ENCODE results near the gene HECA.
"Not testable (repeated sequence)": the region's sequence is repeated elsewhere in the genome, so short reads cannot be mapped to it uniquely, and the experiment has no call there.

The HECA gene

GRCh38 chr6:139133262-139134063, 1.4 kb upstream of the HECA start:
- no peak for DNase-seq
- in situ Hi-C loops (cut with MboI; ENCODE audit: low pct_unique_long_range_greater_than_20kb, low sequenced_read_pairs), result loop anchor here (25.0 kb wide), 1 partner anchor 229 kb away; the partner anchor contains the start of gene CITED2

DNA sequence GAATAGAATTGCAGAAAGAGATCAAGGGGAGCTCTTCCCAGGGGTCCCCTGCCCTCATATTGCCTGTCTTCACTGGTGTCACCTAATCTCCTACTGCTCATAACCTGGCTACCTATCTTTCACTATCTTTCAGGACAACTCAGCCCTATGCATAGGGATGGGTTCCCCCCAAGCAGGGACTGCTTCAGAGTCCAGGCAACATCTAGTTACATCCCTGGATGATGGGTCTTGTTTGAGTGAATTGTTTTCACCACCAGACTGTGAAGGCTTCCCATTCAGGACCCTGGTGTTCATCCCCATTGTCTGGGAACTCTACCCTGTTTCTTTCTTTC, 850 bp upstream of the HECA start:
- DNase-seq, result no peak
- in situ Hi-C loops (cut with MboI; ENCODE audit: low pct_unique_long_range_greater_than_20kb, low sequenced_read_pairs), result loop anchor here (25.0 kb wide), 1 partner anchor 228 kb away; the partner anchor contains the start of gene CITED2

GRCh38 chr6:139135578-139136545, 982 bp downstream of the HECA start:
- peak; percentile 76 for DNase-seq
- in situ Hi-C loops (cut with MboI; ENCODE audit: low pct_unique_long_range_greater_than_20kb, low sequenced_read_pairs), result loop anchor here (25.0 kb wide), 1 partner anchor 226 kb away; the partner anchor contains the start of gene CITED2

DNA sequence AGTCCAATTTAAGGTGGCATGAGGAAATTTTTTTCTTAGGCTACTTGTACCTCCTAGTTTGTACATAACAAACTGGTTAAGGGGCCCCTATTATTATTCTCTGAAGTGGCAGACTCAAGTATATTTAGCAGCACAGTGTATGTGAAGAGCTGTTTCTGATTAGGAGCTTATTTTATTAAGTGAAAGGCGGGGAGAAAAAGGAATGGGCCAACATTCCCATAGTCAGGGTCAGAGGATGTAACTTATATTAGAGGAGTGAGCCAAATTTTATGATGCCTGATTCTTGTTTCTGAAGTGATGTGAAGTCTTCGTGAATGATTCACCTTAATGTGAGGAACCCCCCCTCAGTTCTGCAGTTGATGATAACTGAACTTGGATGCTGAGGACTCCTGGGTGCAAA, 2.8 kb downstream of the HECA start:
- in situ Hi-C loops (cut with MboI; ENCODE audit: low pct_unique_long_range_greater_than_20kb, low sequenced_read_pairs), result loop anchor here (25.0 kb wide), 1 partner anchor 225 kb away; the partner anchor contains the start of gene CITED2
- DNase-seq, result no peak

DNA sequence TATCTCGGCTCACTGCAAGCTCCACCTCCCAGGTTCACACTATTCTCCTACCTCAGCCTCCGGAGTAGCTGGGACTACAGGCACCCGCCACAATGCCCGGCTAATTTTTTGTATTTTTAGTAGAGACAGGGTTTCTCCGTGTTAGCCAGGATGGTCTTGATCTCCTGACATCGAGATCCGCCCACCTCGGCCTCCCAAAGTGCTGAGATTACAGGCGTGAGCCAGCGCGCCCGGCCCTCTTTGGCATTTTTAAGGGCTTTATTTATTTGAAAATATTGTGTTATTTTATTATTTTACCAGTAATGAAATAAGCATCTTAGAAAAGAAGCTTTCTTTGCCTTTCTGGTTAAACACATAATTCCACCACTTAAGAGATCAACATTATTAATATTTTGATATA, 6.0 kb downstream of the HECA start:
- in situ Hi-C loops (cut with MboI; ENCODE audit: low pct_unique_long_range_greater_than_20kb, low sequenced_read_pairs), result loop anchor here (25.0 kb wide), 1 partner anchor 221 kb away; the partner anchor contains the start of gene CITED2
- DNase-seq, result not testable (repeated sequence)

- in situ Hi-C loops (cut with MboI; ENCODE audit: low pct_unique_long_range_greater_than_20kb, low sequenced_read_pairs), result loop anchor here (25.0 kb wide), 1 partner anchor 220 kb away; the partner anchor contains the start of gene CITED2
- no peak for DNase-seq
Measured at GRCh38 chr6:139142262-139142661, 7.4 kb downstream of the HECA start.

DNA sequence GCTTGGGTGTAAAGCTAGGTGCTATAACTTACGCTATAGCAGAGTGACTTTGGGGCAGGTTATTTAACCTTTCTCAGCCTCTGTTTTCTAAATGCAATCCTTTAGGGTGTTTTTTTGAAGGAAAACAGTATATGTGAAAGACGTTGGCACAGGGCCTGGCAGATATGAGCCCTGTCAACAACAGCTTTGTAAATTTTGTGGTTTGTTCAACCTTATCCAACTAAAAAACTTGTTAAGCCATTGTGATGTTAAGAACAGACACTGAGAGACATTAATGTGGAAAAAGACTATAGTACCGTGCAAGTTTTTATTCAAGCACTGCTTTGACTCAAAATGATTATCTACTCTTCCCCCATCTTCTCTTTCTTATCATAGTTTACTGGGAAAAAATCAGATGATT, 8.2 kb downstream of the HECA start:
- no peak for DNase-seq
- in situ Hi-C loops (cut with MboI; ENCODE audit: low pct_unique_long_range_greater_than_20kb, low sequenced_read_pairs), result loop anchor here (25.0 kb wide), 1 partner anchor 219 kb away; the partner anchor contains the start of gene CITED2

DNA sequence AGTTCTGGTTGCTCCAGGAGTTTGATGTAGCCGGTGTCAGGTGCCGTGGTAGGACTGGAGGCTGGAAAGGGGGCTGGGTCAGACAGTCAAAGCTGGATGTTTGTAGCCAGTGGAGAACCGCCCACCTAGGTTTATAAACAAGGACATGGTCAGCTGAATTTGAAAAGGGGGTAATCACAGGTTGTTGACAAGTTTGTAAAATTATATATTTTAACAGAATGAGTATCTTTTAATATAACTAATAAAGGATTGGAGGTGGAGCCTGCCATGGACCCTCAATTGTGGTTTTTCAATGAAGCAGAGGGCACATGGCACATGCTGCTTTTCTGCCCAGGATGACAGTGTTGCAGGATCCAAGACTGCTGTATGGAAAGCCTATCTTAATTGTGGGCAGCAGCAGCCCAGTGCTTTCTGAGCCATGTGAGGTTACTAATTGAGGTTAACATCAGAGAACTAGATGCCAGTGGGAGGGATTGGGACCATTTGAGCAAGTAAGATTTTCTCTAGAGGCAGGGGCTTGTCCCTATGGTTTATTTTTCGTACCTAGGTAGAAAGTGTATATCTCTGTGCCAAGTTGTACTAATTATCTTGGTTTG, 9.7 kb downstream of the HECA start:
- in situ Hi-C loops (cut with MboI; ENCODE audit: low pct_unique_long_range_greater_than_20kb, low sequenced_read_pairs), result loop anchor here (25.0 kb wide), 1 partner anchor 218 kb away; the partner anchor contains the start of gene CITED2

DNA sequence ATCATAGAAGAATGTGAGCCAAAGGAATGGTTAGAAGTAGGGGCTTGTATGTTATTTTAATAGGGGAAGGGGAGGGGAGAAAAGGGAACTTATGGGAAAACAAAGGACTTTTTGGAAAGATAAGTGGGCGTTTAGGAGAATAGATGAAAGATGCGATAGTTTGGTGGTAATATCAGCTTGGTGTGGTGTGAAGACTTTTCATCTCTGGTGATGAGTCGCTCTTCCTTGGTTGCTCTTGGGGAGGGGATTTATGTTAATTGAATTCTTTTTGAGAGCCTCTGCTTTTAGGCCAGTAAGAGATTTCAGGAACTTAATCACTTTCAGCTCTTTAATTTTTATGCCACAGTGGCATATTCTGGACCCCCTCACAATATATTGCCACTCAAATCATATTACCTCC, 10.8 kb downstream of the HECA start:
- in situ Hi-C loops (cut with MboI; ENCODE audit: low pct_unique_long_range_greater_than_20kb, low sequenced_read_pairs), result loop anchor here (25.0 kb wide), 1 partner anchor 217 kb away; the partner anchor contains the start of gene CITED2
- no peak for DNase-seq

More for the DNA sequence above, 9.7 kb downstream of the HECA start:
- DNase-seq, result no peak

DNA sequence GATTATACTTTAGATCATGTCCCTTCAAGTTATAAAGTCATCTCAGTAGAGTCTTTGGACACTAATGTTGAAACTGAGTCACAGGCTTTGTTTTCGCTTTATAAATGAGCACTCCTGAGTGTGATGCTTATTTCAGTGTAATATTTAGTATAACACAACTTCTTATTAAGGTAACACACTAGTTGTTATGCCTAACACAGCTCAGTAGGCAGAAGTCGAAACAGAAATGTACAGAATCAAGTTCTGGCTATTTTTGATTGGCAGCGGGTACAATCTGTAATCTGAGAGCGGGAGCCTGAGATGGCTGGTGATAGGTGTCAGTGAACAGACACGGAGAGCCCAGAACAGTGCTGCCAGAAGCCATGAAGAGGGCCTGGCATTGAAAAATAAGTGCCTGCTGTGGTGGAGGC, 11.4 kb downstream of the HECA start:
- no peak for DNase-seq
- in situ Hi-C loops (cut with MboI; ENCODE audit: low pct_unique_long_range_greater_than_20kb, low sequenced_read_pairs), result loop anchor here (25.0 kb wide), 1 partner anchor 216 kb away; the partner anchor contains the start of gene CITED2

GRCh38 chr6:139147628-139148027, 12.7 kb downstream of the HECA start:
- no peak for DNase-seq
- in situ Hi-C loops (cut with MboI; ENCODE audit: low pct_unique_long_range_greater_than_20kb, low sequenced_read_pairs), result loop anchor here (25.0 kb wide), 1 partner anchor 215 kb away; the partner anchor contains the start of gene CITED2

DNA sequence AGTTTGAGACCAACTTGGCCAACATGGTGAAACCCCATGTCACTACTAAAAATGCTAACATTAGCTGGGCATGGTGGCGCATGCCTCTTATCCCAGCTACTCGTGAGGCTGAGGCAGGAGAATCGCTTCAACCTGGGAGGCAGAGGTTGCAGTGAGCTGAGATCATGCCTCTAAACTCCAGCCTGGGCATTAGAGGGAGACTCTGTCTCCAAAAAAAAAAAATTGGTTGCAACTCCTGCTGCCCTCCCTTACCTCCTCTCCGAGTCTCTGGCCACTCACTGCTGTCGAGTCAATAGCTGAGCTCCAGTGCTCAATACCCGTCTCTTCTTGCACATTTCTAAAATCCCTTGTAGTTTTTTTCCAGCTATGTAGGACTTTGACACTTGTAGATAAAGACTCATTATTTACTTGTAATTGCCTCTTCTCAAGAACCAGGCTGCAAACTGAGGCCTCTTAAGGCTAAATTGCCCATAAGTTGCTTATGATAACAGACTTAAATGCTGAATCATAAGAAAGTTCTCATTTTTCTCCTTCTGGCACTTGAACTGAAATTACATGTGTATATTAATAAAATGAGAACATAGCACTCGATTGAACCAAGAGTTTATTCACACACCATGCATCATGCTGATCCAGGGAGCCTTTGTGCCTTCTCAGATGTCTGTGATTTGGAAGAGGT, 13.8 kb downstream of the HECA start:
- in situ Hi-C loops (cut with MboI; ENCODE audit: low pct_unique_long_range_greater_than_20kb, low sequenced_read_pairs), result loop anchor here (25.0 kb wide), 1 partner anchor 214 kb away; the partner anchor contains the start of gene CITED2
- no peak for DNase-seq

GRCh38 chr6:139149383-139149782, 14.5 kb downstream of the HECA start:
- in situ Hi-C loops (cut with MboI; ENCODE audit: low pct_unique_long_range_greater_than_20kb, low sequenced_read_pairs), result loop anchor here (25.0 kb wide), 1 partner anchor 213 kb away; the partner anchor contains the start of gene CITED2
- no peak for DNase-seq

- no peak for DNase-seq
- in situ Hi-C loops (cut with MboI; ENCODE audit: low pct_unique_long_range_greater_than_20kb, low sequenced_read_pairs), result no loop called here
Measured at GRCh38 chr6:139150920-139151319, 16.0 kb downstream of the HECA start.

- no peak for DNase-seq
- in situ Hi-C loops (cut with MboI; ENCODE audit: low pct_unique_long_range_greater_than_20kb, low sequenced_read_pairs), result no loop called here
Measured at GRCh38 chr6:139151425-139152087, 16.7 kb downstream of the HECA start.

- in situ Hi-C loops (cut with MboI; ENCODE audit: low pct_unique_long_range_greater_than_20kb, low sequenced_read_pairs), result no loop called here
- no peak for DNase-seq
Measured at GRCh38 chr6:139152088-139152891, 17.4 kb downstream of the HECA start.

GRCh38 chr6:139152892-139153271, 18.0 kb downstream of the HECA start:
- in situ Hi-C loops (cut with MboI; ENCODE audit: low pct_unique_long_range_greater_than_20kb, low sequenced_read_pairs), result no loop called here
- no peak for DNase-seq

Data from KBM-7 (cell line).